Peyer's patch (tissue), 4 donors: ENCODE measurements around the gene RGPD8.

Experiments used
- CTCF ChIP-seq, 6 experiments: fragments of 450-650 bp in 4 of 6; fragments of 200-600 bp in 2 of 6; sonication (generic) in 1 of 6; IDR thresholded peaks; one replicate each; pipeline ENCODE4 v1.5.1; 2017 to 2019; ENCODE audit warnings: antibody characterized with exemption in 6 of 6, mild to moderate bottlenecking in 3 of 6, moderate library complexity in 1 of 6
- POLR2A ChIP-seq, 2 donors: fragments of 450-650 bp; IDR thresholded peaks; one replicate each; pipeline ENCODE4 v1.5.1; 2017; ENCODE audit warnings: antibody characterized with exemption in 2 of 2, mild to moderate bottlenecking in 2 of 2, moderate library complexity in 2 of 2

- TF ChIP-seq CTCF (IDR thresholded peaks at IDR 0.05) (no peak), POLR2A (IDR thresholded peaks at IDR 0.05) (no peak)
These were observed 91.3 kb downstream of the RGPD8 start for GRCh38 chr2:112342067-112342550.
